PC-9 (cell line): ENCODE data around the gene TMSB4X. TPM values are rescaled to one million over a fixed set of nuclear protein-coding genes. Genes with fewer than 3 reads are reported as not detected.

Source experiments
- BruUV-seq: library from RNA; stranded (reverse); fragments of 400-500 nt; replicated peaks from 2 replicates; lab custom pipeline; 2021; lab: Mats Ljungman, UMichigan
- CTCF ChIA-PET: fragments of 300-600 bp; sonication (Branson Sonifier 250); formaldehyde crosslinking; loops from one replicate; lab custom pipeline; 2022; ENCODE audit warnings: antibody characterized with exemption; lab: Charles Lee
- POLR2A ChIA-PET: fragments of 300-600 bp; sonication (Branson Sonifier 250); formaldehyde crosslinking; loops from one replicate; lab custom pipeline; 2022; ENCODE audit warnings: antibody characterized with exemption; ENCODE audit not compliant: unreplicated experiment; lab: Charles Lee
- DNase-seq, 2 experiments: peaks; one replicate each; pipeline versions ENCODE4 v3.0.0 to v3.0.0-alpha.2; 2015 to 2022; ENCODE audit warnings: mixed read lengths in 1 of 2
- H2AFZ ChIP-seq: fragments of 200-600 bp; sonication (generic); 2 replicates; pipeline ENCODE4 v1.8.1; 2017; ENCODE audit warnings: antibody characterized with exemption
- H3F3A ChIP-seq: fragments of 200-600 bp; sonication (generic); 2 replicates; pipeline ENCODE4 v1.8.1; 2017; ENCODE audit warnings: antibody characterized with exemption, mild to moderate bottlenecking, low read depth; ENCODE audit not compliant: insufficient read depth
- H3K27ac ChIP-seq: fragments of 200-600 bp; sonication (generic); 2 replicates; pipeline ENCODE4 v1.6.1; 2016; ENCODE audit warnings: mixed run types
- H3K27me3 ChIP-seq: fragments of 200-600 bp; sonication (generic); 2 replicates; pipeline ENCODE4 v1.6.1; 2016; ENCODE audit warnings: low read depth, mixed run types; ENCODE audit not compliant: insufficient read depth
- H3K36me3 ChIP-seq: fragments of 200-600 bp; sonication (generic); 2 replicates; pipeline ENCODE4 v1.6.1; 2016; ENCODE audit warnings: low read depth, mixed run types
- H3K4me1 ChIP-seq: fragments of 200-600 bp; sonication (generic); replicated peaks from 2 replicates; pipeline ENCODE4 v1.6.1; 2016; ENCODE audit warnings: mixed run types; ENCODE audit not compliant: insufficient read depth
- H3K4me2 ChIP-seq: fragments of 200-600 bp; sonication (generic); 2 replicates; pipeline ENCODE4 v1.6.1; 2017; ENCODE audit warnings: mixed run types
- H3K4me3 ChIP-seq: fragments of 200-600 bp; sonication (generic); 2 replicates; pipeline ENCODE4 v1.6.1; 2016; ENCODE audit warnings: mixed run types
- H3K79me2 ChIP-seq: fragments of 200-600 bp; sonication (generic); 2 replicates; pipeline ENCODE4 v1.6.1; 2017; ENCODE audit warnings: low read depth, mixed run types
- H3K9me2 ChIP-seq: fragments of 200-600 bp; sonication (generic); 2 replicates; pipeline ENCODE4 v1.8.1; 2017; ENCODE audit warnings: mild to moderate bottlenecking; ENCODE audit not compliant: insufficient read depth
- H3K9me3 ChIP-seq: fragments of 200-600 bp; sonication (generic); 2 replicates; pipeline ENCODE4 v1.8.1; 2016; ENCODE audit warnings: low read depth; ENCODE audit not compliant: insufficient read depth
- H4K20me1 ChIP-seq: fragments of 200-600 bp; sonication (generic); 2 replicates; pipeline ENCODE4 v1.8.1; 2017; ENCODE audit not compliant: insufficient read depth
- CTCF ChIP-seq: fragments of 200-600 bp; sonication (generic); conservative IDR thresholded peaks from 2 replicates; pipeline ENCODE4 v1.6.1; 2017; ENCODE audit warnings: mixed run types, antibody characterized with exemption, mild to moderate bottlenecking, moderate library complexity
- EZH2 ChIP-seq: fragments of 200-600 bp; sonication (generic); IDR thresholded peaks from 2 replicates; pipeline ENCODE4 v1.8.0; 2017; ENCODE audit warnings: antibody characterized with exemption, low read depth
- intact Hi-C: fragments of 100-400 bp; cut with micrococcal nuclease; formaldehyde crosslinking; loops from one replicate; pipeline ENCODE4 v1.10.0; 2022; ENCODE audit not compliant: unreplicated experiment
- total RNA-seq: library from RNA; stranded (reverse); gene quantifications from 2 replicates; pipeline ENCODE4 v1.2.3, GENCODE V29; 2021

The TMSB4X gene
- total RNA-seq, 1 experiment from 2014 or later: 2,589 TPM

- BruUV-seq: no TSS peak
- POLR2A ChIA-PET: no interaction called here
- Histone ChIP-seq H3K9me2 (no peaks in the 10 kb centered on the region), H3F3A (peaks cover 25% of the 10 kb centered on the region), H2AFZ (no peak overlapping the region), H3K4me1 (peaks cover 14% of the 10 kb centered on the region), H3K4me3 (no peak overlapping the region), H3K27me3 (no peaks in the 10 kb centered on the region), H3K27ac (no peak overlapping the region), H3K4me2 (no peak overlapping the region), H3K79me2 (peaks cover 15% of the 10 kb centered on the region), H4K20me1 (no peaks in the 10 kb centered on the region), H3K9me3 (no peaks in the 10 kb centered on the region), H3K36me3 (0 out of 2 replicates have a peak, but pooled peaks cover 11% of the 10 kb centered on the region)
- TF ChIP-seq CTCF: no peak
- TF ChIP-seq EZH2: no peak
- DNase-seq: no peak
- CTCF ChIA-PET: no interaction called here
- intact Hi-C loops: loop anchor here (10.0 kb wide), 1 partner anchor 253 kb away; no protein-coding TSS in a partner anchor
Observed at GRCh38 chrX:12971282-12972003, 3.5 kb upstream of the TMSB4X start.

GRCh38 chrX:12972243-12972642, 2.7 kb upstream of the TMSB4X start:
- intact Hi-C loops: loop anchor here (10.0 kb wide), 1 partner anchor 253 kb away; no protein-coding TSS in a partner anchor
- no peaks in the 10 kb centered on the region for H3K9me2 ChIP-seq
- H3K4me3 ChIP-seq: no peak overlapping the region
- peaks cover 16% of the 10 kb centered on the region for H3K4me1 ChIP-seq
- no peak overlapping the region for H3K4me2 ChIP-seq
- peaks cover 19% of the 10 kb centered on the region for H3K36me3 ChIP-seq
- ChIA-PET POLR2A (no interaction called here), CTCF (no interaction called here)
- no peak for TF ChIP-seq CTCF
- no peak for TF ChIP-seq EZH2
- no peaks in the 10 kb centered on the region for H3K27me3 ChIP-seq
- H3K9me3 ChIP-seq: no peaks in the 10 kb centered on the region
- H2AFZ ChIP-seq: no peak overlapping the region
- H4K20me1 ChIP-seq: peaks cover 3% of the 10 kb centered on the region; the same call in 1 of the 2 replicates
- no peak overlapping the region for H3K27ac ChIP-seq
- H3K79me2 ChIP-seq: peaks cover 23% of the 10 kb centered on the region
- peaks cover 33% of the 10 kb centered on the region for H3F3A ChIP-seq
- no peak for DNase-seq
- no TSS peak for BruUV-seq

GRCh38 chrX:12972878-12973560, 1.9 kb upstream of the TMSB4X start:
- POLR2A ChIA-PET: no interaction called here
- Histone ChIP-seq H3K4me2 (peak overlapping the region; percentile 83; the same call in 1 of the 2 replicates), H3K79me2 (peaks cover 31% of the 10 kb centered on the region), H2AFZ (no peak overlapping the region), H3K27me3 (no peaks in the 10 kb centered on the region), H3F3A (peaks cover 41% of the 10 kb centered on the region), H3K9me3 (no peaks in the 10 kb centered on the region), H3K4me3 (no peak overlapping the region), H3K27ac (peak overlapping the region; percentile 99), H4K20me1 (peaks cover 3% of the 10 kb centered on the region; the same call in 1 of the 2 replicates), H3K36me3 (peaks cover 24% of the 10 kb centered on the region), H3K9me2 (no peaks in the 10 kb centered on the region), H3K4me1 (peaks cover 24% of the 10 kb centered on the region)
- DNase-seq: no peak
- no peak for TF ChIP-seq EZH2
- TF ChIP-seq CTCF: no peak
- CTCF ChIA-PET: no interaction called here
- intact Hi-C loops: loop anchor here (10.0 kb wide), 1 partner anchor 252 kb away; no protein-coding TSS in a partner anchor
- BruUV-seq: no TSS peak
